BJ (cell line): ENCODE results near the gene ISY1. TPM values are rescaled to one million over a fixed set of nuclear protein-coding genes. Genes with fewer than 3 reads are reported as not detected.

Experiments used
- CTCF ChIA-PET: fragments of 350-600 bp; formaldehyde crosslinking; extraction: SDS; loops from one replicate; lab custom pipeline; 2021; ENCODE audit warnings: antibody characterized with exemption, inconsistent platforms; lab: Yijun Ruan, JAX
- POLR2A ChIA-PET: fragments of 300-600 bp; sonication (Branson Sonifier 250); formaldehyde crosslinking; extraction: SDS; loops from one replicate; lab custom pipeline; 2021; ENCODE audit warnings: antibody characterized with exemption; lab: Charles Lee
- DNase-seq: peaks from one replicate; pipeline ENCODE4 v3.0.0-alpha.2; 2011; ENCODE audit warnings: low read depth
- H3K27me3 ChIP-seq: 2 replicates; pipeline ENCODE4 v1.6.0; 2011; ENCODE audit warnings: low read length; ENCODE audit not compliant: control insufficient read depth, insufficient read depth
- H3K36me3 ChIP-seq: 2 replicates; pipeline ENCODE4 v1.5.1; 2011; ENCODE audit warnings: low read length; ENCODE audit not compliant: control insufficient read depth, insufficient read depth
- H3K4me3 ChIP-seq: 2 replicates; pipeline ENCODE4 v1.5.1; 2011; ENCODE audit warnings: low read depth, mild to moderate bottlenecking, control low read depth, low read length
- polyA plus RNA-seq: library from polyadenylated mRNA; depleted of rRNA; stranded (reverse); fragments of >200 nt; gene quantifications from 2 replicates; pipeline ENCODE4 v1.2.3, GENCODE V29; 2011
- TF ChIP-seq, protein P1 (sequence below): IDR thresholded peaks from 2 replicates; pipeline ENCODE4 v1.5.1; 2011; ENCODE audit warnings: low read depth, mild to moderate bottlenecking, control low read depth, inconsistent platforms, low read length, moderate library complexity; ENCODE audit not compliant: insufficient read depth

Gene ISY1
- polyA plus RNA-seq, 1 experiment, result 34.2 TPM

DNA sequence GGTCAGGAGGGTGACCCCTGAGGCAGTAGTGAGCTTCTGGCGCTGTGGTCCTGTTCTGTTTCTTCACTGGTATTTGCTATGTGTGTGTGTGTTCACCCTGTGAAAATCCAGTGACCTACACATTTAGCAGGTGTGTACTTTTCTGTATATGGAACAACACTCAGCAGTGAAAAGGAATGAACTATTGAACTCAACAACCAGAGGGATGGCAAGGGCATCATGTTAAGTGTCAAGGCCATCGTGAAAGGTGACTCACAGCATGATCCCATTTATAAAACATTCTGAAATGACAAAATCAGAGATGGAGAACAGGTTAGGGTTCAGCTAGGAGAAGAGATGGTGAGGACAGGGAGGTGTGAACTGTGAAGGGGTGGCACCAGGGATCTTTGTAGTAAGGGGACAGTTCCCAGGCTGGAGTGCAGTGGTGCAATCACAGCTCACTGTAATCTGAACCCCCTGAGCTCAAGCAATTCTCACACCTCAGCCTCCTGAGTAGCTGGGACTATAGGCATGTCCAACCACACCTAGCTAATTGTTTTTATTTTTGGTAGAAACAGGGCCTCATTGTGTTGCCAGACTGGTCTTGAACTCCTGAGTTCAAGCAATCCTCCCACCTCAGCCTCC, 29.3 kb downstream of the ISY1 start:
- ChIA-PET POLR2A (no interaction called here), CTCF (interaction anchor here (1.0 kb wide), 1 partner anchor 114 kb away, joined by 3 read pairs; no protein-coding TSS in a partner anchor)
- no peak for DNase-seq
- peaks cover 32% of the 10 kb centered on the region for H3K36me3 ChIP-seq
- TF ChIP-seq, protein P1, sequence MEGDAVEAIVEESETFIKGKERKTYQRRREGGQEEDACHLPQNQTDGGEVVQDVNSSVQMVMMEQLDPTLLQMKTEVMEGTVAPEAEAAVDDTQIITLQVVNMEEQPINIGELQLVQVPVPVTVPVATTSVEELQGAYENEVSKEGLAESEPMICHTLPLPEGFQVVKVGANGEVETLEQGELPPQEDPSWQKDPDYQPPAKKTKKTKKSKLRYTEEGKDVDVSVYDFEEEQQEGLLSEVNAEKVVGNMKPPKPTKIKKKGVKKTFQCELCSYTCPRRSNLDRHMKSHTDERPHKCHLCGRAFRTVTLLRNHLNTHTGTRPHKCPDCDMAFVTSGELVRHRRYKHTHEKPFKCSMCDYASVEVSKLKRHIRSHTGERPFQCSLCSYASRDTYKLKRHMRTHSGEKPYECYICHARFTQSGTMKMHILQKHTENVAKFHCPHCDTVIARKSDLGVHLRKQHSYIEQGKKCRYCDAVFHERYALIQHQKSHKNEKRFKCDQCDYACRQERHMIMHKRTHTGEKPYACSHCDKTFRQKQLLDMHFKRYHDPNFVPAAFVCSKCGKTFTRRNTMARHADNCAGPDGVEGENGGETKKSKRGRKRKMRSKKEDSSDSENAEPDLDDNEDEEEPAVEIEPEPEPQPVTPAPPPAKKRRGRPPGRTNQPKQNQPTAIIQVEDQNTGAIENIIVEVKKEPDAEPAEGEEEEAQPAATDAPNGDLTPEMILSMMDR, result no peak
- H3K4me3 ChIP-seq, result no peak overlapping the region
- no peaks in the 10 kb centered on the region for H3K27me3 ChIP-seq

DNA sequence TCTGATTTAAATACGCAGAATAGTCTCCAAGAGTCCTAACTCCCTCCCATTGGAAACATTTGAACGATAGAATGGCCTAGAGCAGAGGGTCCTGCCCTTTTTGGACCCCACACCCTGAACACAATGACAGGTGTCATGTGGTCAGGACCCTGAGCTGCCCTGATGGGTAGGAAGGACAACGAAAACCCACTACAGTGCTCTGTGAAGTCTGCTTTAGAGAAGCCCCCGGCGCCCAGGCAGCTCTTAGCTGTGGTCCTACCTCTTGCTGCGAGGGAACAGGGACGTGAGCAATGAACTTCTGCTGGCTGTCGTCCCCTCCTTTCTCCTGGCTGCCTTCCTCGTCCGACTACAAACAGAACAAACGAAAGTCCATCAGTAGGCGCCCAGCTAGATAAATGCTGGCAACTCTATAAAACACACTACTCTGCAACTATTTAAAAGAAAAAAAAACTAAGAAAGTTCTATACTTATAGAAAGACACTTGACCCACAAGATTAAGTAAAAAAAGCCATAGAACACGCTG, 30.5 kb downstream of the ISY1 start:
- TF ChIP-seq, protein P1, result no peak
- Histone ChIP-seq H3K27me3 (no peaks in the 10 kb centered on the region), H3K4me3 (no peak overlapping the region), H3K36me3 (peaks cover 32% of the 10 kb centered on the region)
- POLR2A ChIA-PET, result no interaction called here
- no peak for DNase-seq
- CTCF ChIA-PET, result no interaction called here

DNA sequence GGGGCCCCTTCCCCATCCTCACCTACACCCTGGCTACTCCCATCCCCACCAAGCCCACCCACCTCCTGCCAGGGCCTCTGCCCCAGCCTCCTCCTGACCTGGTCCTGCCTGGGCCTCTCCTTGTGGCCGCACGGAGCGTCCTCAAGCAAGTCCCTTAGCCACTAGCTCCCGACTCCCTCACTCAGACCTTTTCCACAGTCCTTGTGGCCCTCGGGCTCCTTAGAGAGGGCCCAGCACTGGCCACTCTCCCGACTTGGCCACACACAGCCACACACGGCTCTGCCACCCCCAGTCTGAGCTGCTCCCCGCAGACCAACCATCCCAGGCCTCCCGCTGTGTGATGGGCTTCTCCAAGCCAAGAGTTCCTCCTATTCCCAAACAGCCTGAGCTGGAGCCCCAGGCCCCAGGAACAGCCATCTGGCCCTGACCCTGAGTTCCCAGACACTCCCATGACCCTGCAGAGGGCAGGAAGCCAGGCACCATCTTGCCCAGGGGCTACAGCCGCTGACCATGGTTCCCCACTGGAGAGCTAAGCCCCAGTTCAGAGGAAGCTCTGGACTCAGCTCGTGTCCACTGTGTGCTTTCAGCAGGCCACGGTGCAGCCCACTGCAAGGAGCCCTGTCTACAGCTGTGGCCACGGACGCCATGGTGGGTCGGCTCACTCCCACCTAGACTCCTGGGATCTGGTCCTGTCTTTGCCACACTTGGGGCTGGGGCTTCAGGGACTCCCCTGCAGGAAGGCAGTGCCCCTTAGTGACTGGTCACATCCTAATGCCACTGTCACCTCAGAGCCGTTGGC, 32.3 kb downstream of the ISY1 start:
- CTCF ChIA-PET, result no interaction called here
- no peak overlapping the region for H3K4me3 ChIP-seq
- TF ChIP-seq, protein P1, result no peak
- peaks cover 23% of the 10 kb centered on the region for H3K36me3 ChIP-seq
- no peak for DNase-seq
- POLR2A ChIA-PET, result no interaction called here
- H3K27me3 ChIP-seq, result no peaks in the 10 kb centered on the region

DNA sequence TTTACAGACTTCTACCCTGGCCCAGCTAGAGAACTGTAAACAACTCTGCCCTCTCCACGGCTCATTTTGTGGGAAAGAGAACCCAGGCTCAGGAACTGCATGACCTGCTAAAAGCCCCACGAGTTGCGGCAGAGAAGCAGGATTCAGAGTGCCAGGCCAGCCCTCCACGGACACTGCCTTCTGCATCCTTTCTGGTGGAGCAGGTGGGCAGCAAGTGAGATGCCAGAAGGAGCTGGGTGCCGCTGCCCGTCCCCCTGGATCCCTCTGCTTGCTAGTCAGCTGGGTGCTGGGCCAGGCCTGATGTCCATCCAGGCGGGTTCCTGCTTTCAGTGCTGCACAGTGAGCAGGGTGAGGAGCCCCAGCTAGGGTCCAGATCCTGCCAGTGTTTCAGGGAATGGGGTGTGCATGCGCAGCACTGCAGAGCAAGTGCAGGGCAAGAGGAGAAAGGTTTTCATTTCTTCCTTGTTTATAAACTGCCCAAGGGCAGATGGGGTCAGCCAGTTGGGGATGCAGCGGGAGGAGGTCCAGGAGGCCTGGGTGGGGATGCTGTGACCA, 34.1 kb downstream of the ISY1 start:
- POLR2A ChIA-PET, result no interaction called here
- Histone ChIP-seq H3K27me3 (no peaks in the 10 kb centered on the region), H3K4me3 (no peak overlapping the region), H3K36me3 (peaks cover 17% of the 10 kb centered on the region)
- TF ChIP-seq, protein P1, result no peak
- no peak for DNase-seq
- CTCF ChIA-PET, result interaction anchor here (1.2 kb wide), 1 partner anchor 119 kb away, joined by 3 read pairs; no protein-coding TSS in a partner anchor
